ENCODE results near the gene ENTPD1. TPM values are rescaled to one million over a fixed set of nuclear protein-coding genes. Genes with fewer than 3 reads are reported as not detected.

The ENTPD1 gene
- total RNA-seq, 1 donor from 2014 or later: 34.5 TPM

- no peaks in the 10 kb centered on the region for H3K36me3 ChIP-seq
- intact Hi-C loops (cut with DNase I): no loop called here
- no peaks in the 10 kb centered on the region for H3K9me3 ChIP-seq
- H3K4me3 ChIP-seq: no peak overlapping the region
- ATAC-seq (no peak), DNase-seq (no peak)
- H3K4me1 ChIP-seq: peaks cover under 1% of the 10 kb centered on the region
- no peaks in the 10 kb centered on the region for H3K27me3 ChIP-seq (ENCODE audit: low read depth)
- TF ChIP-seq, protein P1, sequence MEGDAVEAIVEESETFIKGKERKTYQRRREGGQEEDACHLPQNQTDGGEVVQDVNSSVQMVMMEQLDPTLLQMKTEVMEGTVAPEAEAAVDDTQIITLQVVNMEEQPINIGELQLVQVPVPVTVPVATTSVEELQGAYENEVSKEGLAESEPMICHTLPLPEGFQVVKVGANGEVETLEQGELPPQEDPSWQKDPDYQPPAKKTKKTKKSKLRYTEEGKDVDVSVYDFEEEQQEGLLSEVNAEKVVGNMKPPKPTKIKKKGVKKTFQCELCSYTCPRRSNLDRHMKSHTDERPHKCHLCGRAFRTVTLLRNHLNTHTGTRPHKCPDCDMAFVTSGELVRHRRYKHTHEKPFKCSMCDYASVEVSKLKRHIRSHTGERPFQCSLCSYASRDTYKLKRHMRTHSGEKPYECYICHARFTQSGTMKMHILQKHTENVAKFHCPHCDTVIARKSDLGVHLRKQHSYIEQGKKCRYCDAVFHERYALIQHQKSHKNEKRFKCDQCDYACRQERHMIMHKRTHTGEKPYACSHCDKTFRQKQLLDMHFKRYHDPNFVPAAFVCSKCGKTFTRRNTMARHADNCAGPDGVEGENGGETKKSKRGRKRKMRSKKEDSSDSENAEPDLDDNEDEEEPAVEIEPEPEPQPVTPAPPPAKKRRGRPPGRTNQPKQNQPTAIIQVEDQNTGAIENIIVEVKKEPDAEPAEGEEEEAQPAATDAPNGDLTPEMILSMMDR (IDR thresholded peaks at IDR 0.05): no peak
- no peak overlapping the region for H3K27ac ChIP-seq
Observed at GRCh38 chr10:95748349-95748748, 7.6 kb upstream of the ENTPD1 start.

DNA sequence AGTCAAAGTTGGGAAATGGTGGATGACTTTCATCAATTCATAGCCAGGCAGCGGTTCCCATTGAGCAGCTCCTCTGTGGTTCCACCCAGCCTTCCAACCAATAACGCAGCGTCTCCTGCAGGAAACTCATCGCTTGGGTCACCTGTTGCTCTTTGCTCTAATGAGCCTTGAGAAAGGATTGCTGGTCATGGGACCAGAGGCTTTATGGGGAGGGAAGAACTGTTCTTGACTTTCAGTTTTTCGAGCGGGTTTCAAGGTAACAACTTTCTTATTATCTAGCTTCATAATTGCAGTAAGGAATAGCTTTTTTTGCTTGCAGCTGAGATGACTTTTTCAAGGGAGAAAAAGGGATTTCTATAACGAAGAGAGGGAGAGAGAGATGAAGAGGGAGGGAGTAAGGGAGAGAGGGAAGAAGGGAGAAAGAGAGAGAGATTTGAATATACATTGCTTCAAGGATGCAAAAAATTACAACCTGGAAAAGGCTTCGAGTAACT is 405 bp upstream of the ENTPD1 start:
- peak overlapping the region; percentile 83 for H3K27ac ChIP-seq
- ATAC-seq: peak; percentile 70 to 76
- peak overlapping the region; percentile 52 for H3K4me3 ChIP-seq
- no peaks in the 10 kb centered on the region for H3K9me3 ChIP-seq
- H3K36me3 ChIP-seq: no peaks in the 10 kb centered on the region
- intact Hi-C loops (cut with DNase I): no loop called here
- H3K4me1 ChIP-seq: peaks cover 18% of the 10 kb centered on the region
- H3K27me3 ChIP-seq (ENCODE audit: low read depth): no peaks in the 10 kb centered on the region
- TF ChIP-seq, protein P1 (IDR thresholded peaks at IDR 0.05): no peak
- peak; percentile 65 for DNase-seq

- Histone ChIP-seq H3K4me1 (peaks cover 18% of the 10 kb centered on the region), H3K36me3 (no peaks in the 10 kb centered on the region), H3K27me3 (ENCODE audit: low read depth) (no peaks in the 10 kb centered on the region), H3K27ac (peak overlapping the region; percentile 83), H3K9me3 (no peaks in the 10 kb centered on the region), H3K4me3 (peak overlapping the region; percentile 52)
- DNase-seq (no peak), ATAC-seq (no peak)
- intact Hi-C loops (cut with DNase I): no loop called here
- TF ChIP-seq, protein P1 (IDR thresholded peaks at IDR 0.05): no peak
Observed at GRCh38 chr10:95756809-95757684, 1.1 kb downstream of the ENTPD1 start.

DNA sequence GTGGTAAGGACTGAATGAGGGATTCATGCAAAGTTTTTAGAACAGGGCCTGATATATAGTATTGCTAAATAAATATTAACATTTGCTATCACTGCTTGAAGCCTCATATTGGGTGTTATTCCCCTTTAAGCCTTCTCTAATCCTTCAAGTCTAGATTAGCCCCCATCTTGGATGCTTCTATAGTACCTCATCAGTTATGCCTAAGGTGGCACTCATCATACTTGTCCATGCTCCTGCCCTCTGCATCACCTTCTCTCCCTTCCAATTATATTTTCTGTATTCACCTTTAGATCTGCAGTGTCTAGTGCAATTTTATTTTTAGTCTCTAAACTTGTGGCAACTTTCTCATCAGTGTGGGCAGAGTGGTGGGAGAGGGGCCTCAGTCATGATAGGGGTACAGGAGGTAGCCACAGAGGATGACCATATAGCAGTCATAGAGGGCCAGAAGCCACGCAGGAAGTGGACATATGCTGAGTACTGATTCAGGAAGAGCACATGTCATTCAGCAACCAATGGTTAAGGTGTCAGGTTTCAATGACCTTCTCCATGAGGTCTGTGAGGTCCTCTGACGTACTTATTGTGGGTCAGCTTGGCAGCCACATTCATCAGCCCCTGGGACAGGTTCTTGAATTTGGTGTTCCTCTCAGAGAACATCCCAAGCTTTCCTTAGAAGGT is 2.5 kb downstream of the ENTPD1 start:
- DNase-seq (no peak), ATAC-seq (peak in 1 of 2 donors; percentile 10)
- Histone ChIP-seq H3K4me1 (peaks cover 18% of the 10 kb centered on the region), H3K27ac (peak overlapping the region; percentile 83), H3K4me3 (peak overlapping the region; percentile 52), H3K27me3 (ENCODE audit: low read depth) (no peaks in the 10 kb centered on the region), H3K9me3 (no peaks in the 10 kb centered on the region), H3K36me3 (no peaks in the 10 kb centered on the region)
- intact Hi-C loops (cut with DNase I): no loop called here
- TF ChIP-seq, protein P1 (IDR thresholded peaks at IDR 0.05): no peak

GRCh38 chr10:95759233-95759826 is 3.4 kb downstream of the ENTPD1 start:
- Histone ChIP-seq H3K36me3 (no peaks in the 10 kb centered on the region), H3K4me3 (no peak overlapping the region), H3K4me1 (peaks cover 18% of the 10 kb centered on the region), H3K27me3 (ENCODE audit: low read depth) (no peaks in the 10 kb centered on the region), H3K9me3 (no peaks in the 10 kb centered on the region), H3K27ac (peak overlapping the region; percentile 83)
- intact Hi-C loops (cut with DNase I): no loop called here
- TF ChIP-seq, protein P1 (IDR thresholded peaks at IDR 0.05): no peak
- DNase-seq (no peak), ATAC-seq (no peak)
